Transverse colon (tissue), 4 donors: ENCODE results near the gene LYZ.

Experiments
- CTCF ChIP-seq, 5 experiments: fragments of 200-600 bp in 3 of 5; fragments of 450-650 bp in 2 of 5; sonication (generic) in 3 of 5; IDR thresholded peaks; 1 replicate in 2 of 5; 2 replicates in 3 of 5; pipeline ENCODE4 v1.5.1; 2016 to 2017; ENCODE audit warnings: antibody characterized with exemption in 5 of 5, inconsistent platforms in 3 of 5, mild to moderate bottlenecking in 2 of 5, moderate library complexity in 1 of 5
- EP300 ChIP-seq: sonication (generic); formaldehyde crosslinking; IDR thresholded peaks from one replicate; pipeline ENCODE4 v1.6.1; 2017; ENCODE audit warnings: antibody characterized with exemption, low read depth
- POLR2A ChIP-seq: fragments of 450-650 bp; IDR thresholded peaks from one replicate; pipeline ENCODE4 v1.6.1; 2016; ENCODE audit warnings: antibody characterized with exemption, mild to moderate bottlenecking, moderate library complexity
- POLR2AphosphoS5 ChIP-seq, 3 donors: sonication (generic); formaldehyde crosslinking; IDR thresholded peaks; one replicate each; pipeline ENCODE4 v1.6.1; 2016; ENCODE audit warnings: antibody characterized with exemption in 3 of 3

- TF ChIP-seq CTCF (IDR thresholded peaks at IDR 0.05) (no peak), EP300 (no peak), POLR2A (no peak), POLR2AphosphoS5 (IDR thresholded peaks at IDR 0.05) (no peak)
Observed at GRCh38 chr12:69350002-69350626, 1.9 kb downstream of the LYZ start.
